Activated T-helper 9 cell treated with anti-CD3 and anti-CD28 coated beads, Interleukin-2, amount 50 U/mL, for 16 hours (primary cell): ENCODE data around the gene ALDOC.

ENCODE experiments used
- DNase-seq: peaks from one replicate; pipeline ENCODE4 v3.0.0-alpha.2; 2020; ENCODE audit warnings: low read depth

Gene ALDOC

GRCh38 chr17:28532050-28532960 is 44.4 kb downstream of the ALDOC start:
- DNase-seq, result no peak

GRCh38 chr17:28530926-28531325 is 45.8 kb downstream of the ALDOC start:
- DNase-seq, result no peak

GRCh38 chr17:28530250-28530649 is 46.4 kb downstream of the ALDOC start:
- DNase-seq, result no peak

GRCh38 chr17:28529013-28529400 is 47.7 kb downstream of the ALDOC start:
- no peak for DNase-seq

- DNase-seq, result no peak
Measured at GRCh38 chr17:28528327-28529012, 48.2 kb downstream of the ALDOC start.

- DNase-seq, result no peak
Measured at GRCh38 chr17:28527859-28528258, 48.8 kb downstream of the ALDOC start.

- DNase-seq, result no peak
Measured at GRCh38 chr17:28527181-28527681, 49.5 kb downstream of the ALDOC start.

GRCh38 chr17:28526381-28526780 is 50.3 kb downstream of the ALDOC start:
- no peak for DNase-seq

GRCh38 chr17:28524476-28525424 is 51.9 kb downstream of the ALDOC start:
- no peak for DNase-seq

- no peak for DNase-seq
Measured at GRCh38 chr17:28523876-28524275, 52.8 kb downstream of the ALDOC start.

- no peak for DNase-seq
Measured at GRCh38 chr17:28523186-28523585, 53.5 kb downstream of the ALDOC start.
